A549 (cell line): ENCODE measurements around the gene CFAP61.

Experiments used
- CTCF ChIP-seq: fragments of >200 bp; sonication (Bioruptor Twin); formaldehyde crosslinking; IDR thresholded peaks from 3 replicates; pipeline ENCODE4 v1.5.1; 2016
- REST ChIP-seq: fragments of 200-600 bp; sonication (generic); IDR thresholded peaks from 2 replicates; pipeline ENCODE4 v1.6.1; 2016; ENCODE audit warnings: antibody characterized with exemption, mild to moderate bottlenecking, moderate library complexity
- USF2 ChIP-seq: fragments of 450-650 bp; IDR thresholded peaks from 2 replicates; pipeline ENCODE4 v1.6.1; 2014; ENCODE audit warnings: antibody characterized with exemption

- TF ChIP-seq USF2 (no peak), REST (no peak), CTCF (no peak)
These were observed 42.1 kb downstream of the CFAP61 start for GRCh38 chr20:20094410-20094809.
